Activated CD4-positive, alpha-beta memory T cell treated with anti-CD3 and anti-CD28 coated beads for 36 hours (primary cell): Measurements from ENCODE around the gene LIMS2. TPM values are rescaled to one million over a fixed set of nuclear protein-coding genes. Genes with fewer than 3 reads are reported as not detected.

Source experiments
- CTCF ChIA-PET: fragments of 350-600 bp; sonication (Branson Sonifier 250); formaldehyde crosslinking; loops from one replicate; lab custom pipeline; 2021; ENCODE audit warnings: antibody characterized with exemption, inconsistent platforms; lab: Charles Lee
- POLR2A ChIA-PET: fragments of 350-600 bp; sonication (Branson Sonifier 250); formaldehyde crosslinking; loops from one replicate; lab custom pipeline; 2021; ENCODE audit warnings: antibody characterized with exemption; lab: Charles Lee
- DNase-seq: peaks from one replicate; pipeline ENCODE4 v3.0.0-alpha.2; 2020
- H3K27ac Mint-ChIP-seq: one replicate; pipeline ENCODE4 v1.8.0; 2021; ENCODE audit warnings: mixed read lengths
- H3K27me3 Mint-ChIP-seq: one replicate; pipeline ENCODE4 v1.8.0; 2021; ENCODE audit warnings: mixed read lengths
- H3K36me3 Mint-ChIP-seq: one replicate; pipeline ENCODE4 v1.8.0; 2021; ENCODE audit warnings: mixed read lengths
- H3K4me1 Mint-ChIP-seq: one replicate; pipeline ENCODE4 v1.8.0; 2021; ENCODE audit warnings: low read depth, mixed read lengths
- H3K4me3 Mint-ChIP-seq: one replicate; pipeline ENCODE4 v1.8.0; 2021; ENCODE audit warnings: mild to moderate bottlenecking, mixed read lengths
- H3K9me3 Mint-ChIP-seq: one replicate; pipeline ENCODE4 v1.8.0; 2021; ENCODE audit warnings: mixed read lengths
- intact Hi-C: fragments of 100-400 bp; cut with micrococcal nuclease; formaldehyde crosslinking; loops from one replicate; pipeline ENCODE4 v1.15.1; 2023
- total RNA-seq, 2 experiments: library from RNA; stranded (reverse); gene quantifications; one replicate each; pipeline ENCODE4 v1.2.3, GENCODE V29; 2021

Gene LIMS2
- total RNA-seq, 2 experiments from 2014 or later = 12.3 to 13.1 TPM

DNA sequence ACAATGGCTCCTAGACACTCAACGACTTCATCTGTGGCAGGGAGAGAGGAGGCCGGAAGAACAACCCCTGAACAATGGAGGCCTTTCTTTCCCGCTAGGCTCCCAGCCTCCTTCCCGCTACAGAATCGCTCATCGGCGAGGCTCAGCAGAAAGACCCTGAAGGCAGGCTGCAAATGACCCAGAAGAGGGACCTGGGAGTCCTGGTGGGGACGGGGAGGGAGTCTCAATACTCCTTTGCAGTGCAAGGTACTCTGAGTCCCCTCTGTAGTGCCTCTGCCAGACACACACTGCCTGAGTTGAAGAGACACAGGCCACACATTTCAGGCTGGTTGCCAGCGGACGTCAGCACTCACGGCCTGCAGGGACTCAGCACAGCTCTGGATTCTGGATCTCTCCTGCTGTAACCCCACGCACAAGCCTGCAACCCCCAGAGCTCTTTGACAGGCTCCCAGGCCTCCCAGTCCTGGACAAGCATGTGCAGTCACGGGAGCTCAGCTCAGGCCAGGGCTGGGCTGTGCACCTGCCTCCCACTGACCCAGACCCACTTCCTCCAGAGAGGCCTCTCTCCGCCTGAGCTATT is 23.3 kb downstream of the LIMS2 start:
- POLR2A ChIA-PET = interaction anchor here (0.6 kb wide), 1 partner anchor 385 kb away, joined by 3 read pairs; no protein-coding TSS in a partner anchor
- intact Hi-C loops = no loop called here
- no peaks in the 10 kb centered on the region for H3K27me3 Mint-ChIP-seq

DNA sequence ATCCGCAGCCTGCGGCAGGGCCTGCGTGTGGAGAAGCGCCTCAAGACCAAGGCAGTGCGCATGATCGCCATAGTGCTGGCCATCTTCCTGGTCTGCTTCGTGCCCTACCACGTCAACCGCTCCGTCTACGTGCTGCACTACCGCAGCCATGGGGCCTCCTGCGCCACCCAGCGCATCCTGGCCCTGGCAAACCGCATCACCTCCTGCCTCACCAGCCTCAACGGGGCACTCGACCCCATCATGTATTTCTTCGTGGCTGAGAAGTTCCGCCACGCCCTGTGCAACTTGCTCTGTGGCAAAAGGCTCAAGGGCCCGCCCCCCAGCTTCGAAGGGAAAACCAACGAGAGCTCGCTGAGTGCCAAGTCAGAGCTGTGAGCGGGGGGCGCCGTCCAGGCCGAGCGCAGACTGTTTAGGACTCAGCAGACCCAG is 23.9 kb downstream of the LIMS2 start:
- ChIA-PET CTCF (interaction anchor here (1.6 to 3.6 kb wide), 3 partner anchors 23 to 60 kb away, joined by 4 to 99 read pairs (median 33); no protein-coding TSS in a partner anchor), POLR2A (no interaction called here)
- Mint-ChIP-seq H3K4me3 (no peak overlapping the region), H3K27me3 (no peaks in the 10 kb centered on the region), H3K36me3 (no peaks in the 10 kb centered on the region), H3K4me1 (peaks cover 7% of the 10 kb centered on the region), H3K27ac (no peak overlapping the region), H3K9me3 (no peaks in the 10 kb centered on the region)
- DNase-seq = no peak
- intact Hi-C loops = no loop called here

More for the DNA sequence above, 23.3 kb downstream of the LIMS2 start:
- CTCF ChIA-PET = interaction anchor here (1.1 to 3.1 kb wide), 4 partner anchors 10 to 69 kb away, joined by 4 to 33 read pairs (median 4); no protein-coding TSS in a partner anchor
- peaks cover 7% of the 10 kb centered on the region for H3K4me1 Mint-ChIP-seq
- no peaks in the 10 kb centered on the region for H3K36me3 Mint-ChIP-seq
- no peak overlapping the region for H3K27ac Mint-ChIP-seq
- DNase-seq = no peak
- no peaks in the 10 kb centered on the region for H3K9me3 Mint-ChIP-seq
- H3K4me3 Mint-ChIP-seq = no peak overlapping the region

DNA sequence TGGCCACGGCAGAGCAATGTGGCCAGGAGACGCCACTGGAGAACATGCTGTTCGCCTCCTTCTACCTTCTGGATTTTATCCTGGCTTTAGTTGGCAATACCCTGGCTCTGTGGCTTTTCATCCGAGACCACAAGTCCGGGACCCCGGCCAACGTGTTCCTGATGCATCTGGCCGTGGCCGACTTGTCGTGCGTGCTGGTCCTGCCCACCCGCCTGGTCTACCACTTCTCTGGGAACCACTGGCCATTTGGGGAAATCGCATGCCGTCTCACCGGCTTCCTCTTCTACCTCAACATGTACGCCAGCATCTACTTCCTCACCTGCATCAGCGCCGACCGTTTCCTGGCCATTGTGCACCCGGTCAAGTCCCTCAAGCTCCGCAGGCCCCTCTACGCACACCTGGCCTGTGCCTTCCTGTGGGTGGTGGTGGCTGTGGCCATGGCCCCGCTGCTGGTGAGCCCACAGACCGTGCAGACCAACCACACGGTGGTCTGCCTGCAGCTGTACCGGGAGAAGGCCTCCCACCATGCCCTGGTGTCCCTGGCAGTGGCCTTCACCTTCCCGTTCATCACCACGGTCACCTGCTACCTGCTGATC is 24.4 kb downstream of the LIMS2 start:
- H3K36me3 Mint-ChIP-seq = no peaks in the 10 kb centered on the region
- CTCF ChIA-PET = interaction anchor here (0.6 to 3.6 kb wide), 11 partner anchors 12 to 583 kb away, joined by 3 to 99 read pairs (median 5); partner anchors contain the start of gene LIMS2
- H3K4me3 Mint-ChIP-seq = no peak overlapping the region
- no peak overlapping the region for H3K27ac Mint-ChIP-seq
- intact Hi-C loops = no loop called here
- DNase-seq = no peak
- H3K9me3 Mint-ChIP-seq = no peaks in the 10 kb centered on the region
- POLR2A ChIA-PET = no interaction called here
- H3K4me1 Mint-ChIP-seq = peaks cover 7% of the 10 kb centered on the region
- H3K27me3 Mint-ChIP-seq = no peaks in the 10 kb centered on the region

DNA sequence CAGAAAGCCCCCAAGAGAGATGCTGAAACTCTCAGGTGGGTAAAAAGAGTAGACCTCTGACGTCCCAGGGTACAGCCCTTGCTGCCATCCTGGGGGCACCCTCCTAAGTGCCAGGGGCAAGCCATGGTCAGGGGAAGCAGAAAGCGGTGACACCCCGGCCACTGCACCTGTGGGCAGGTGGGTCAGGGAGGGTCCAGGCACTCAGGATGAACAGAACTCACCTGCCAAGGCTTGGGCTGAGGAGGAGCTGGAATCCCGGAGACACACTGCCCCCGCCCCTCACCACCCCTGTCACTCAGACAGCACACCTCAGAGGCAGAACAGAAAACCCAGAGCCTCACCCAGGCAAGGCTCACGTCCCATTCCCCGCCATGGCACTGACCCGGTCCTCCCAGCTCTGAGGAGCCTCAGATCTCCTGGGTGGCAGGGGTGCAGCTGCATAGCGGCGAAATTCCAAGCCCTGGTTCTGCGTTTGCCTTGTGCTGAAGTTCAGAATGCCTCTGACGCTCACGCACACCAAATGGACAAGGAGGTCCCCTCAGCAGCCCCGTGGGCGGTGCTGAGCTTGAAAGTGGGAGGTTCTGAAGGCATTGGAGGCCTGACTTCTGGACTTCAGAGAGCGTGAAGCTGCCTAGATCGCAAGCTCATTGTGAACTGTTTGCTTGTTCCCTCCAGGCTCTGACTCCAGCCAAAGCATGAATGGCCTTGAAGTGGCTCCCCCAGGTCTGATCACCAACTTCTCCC is 25.1 kb downstream of the LIMS2 start:
- intact Hi-C loops = no loop called here
- Mint-ChIP-seq H3K27ac (no peak overlapping the region), H3K4me1 (peaks cover 7% of the 10 kb centered on the region), H3K9me3 (no peaks in the 10 kb centered on the region), H3K36me3 (no peaks in the 10 kb centered on the region), H3K27me3 (no peaks in the 10 kb centered on the region), H3K4me3 (no peak overlapping the region)
- ChIA-PET POLR2A (no interaction called here), CTCF (interaction anchor here (0.5 to 3.6 kb wide), 19 partner anchors 10 to 582 kb away, joined by 3 to 99 read pairs (median 4); partner anchors contain the start of gene LIMS2)
- no peak for DNase-seq

DNA sequence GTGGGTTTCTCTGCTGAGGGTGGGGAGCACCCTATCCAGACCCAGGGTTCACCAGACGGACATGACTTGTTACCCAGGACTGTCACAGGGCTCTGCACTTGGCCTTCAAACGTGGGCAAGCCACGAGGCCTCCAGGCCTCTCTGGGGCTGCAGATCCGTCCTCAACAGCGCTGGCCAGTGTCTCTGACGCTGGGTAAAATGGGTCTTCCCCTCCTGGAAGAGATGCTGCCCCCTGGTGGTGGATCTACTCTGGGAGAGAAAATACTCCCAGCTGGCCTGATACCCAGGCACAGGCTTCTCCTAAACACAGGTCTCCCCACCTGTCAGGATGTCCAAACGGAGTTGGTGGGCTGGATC is 25.7 kb downstream of the LIMS2 start:
- DNase-seq = peak; percentile 83
- Mint-ChIP-seq H3K9me3 (no peaks in the 10 kb centered on the region), H3K36me3 (no peaks in the 10 kb centered on the region), H3K27ac (no peak overlapping the region), H3K4me3 (no peak overlapping the region), H3K4me1 (peaks cover 7% of the 10 kb centered on the region), H3K27me3 (no peaks in the 10 kb centered on the region)
- ChIA-PET CTCF (interaction anchor here (0.5 to 3.6 kb wide), 19 partner anchors 10 to 582 kb away, joined by 3 to 99 read pairs (median 4); partner anchors contain the start of gene LIMS2), POLR2A (no interaction called here)
- intact Hi-C loops = loop anchor here (1.0 to 10.0 kb wide), 4 partner anchors 58 to 452 kb away; partner anchors contain the start of gene IWS1

DNA sequence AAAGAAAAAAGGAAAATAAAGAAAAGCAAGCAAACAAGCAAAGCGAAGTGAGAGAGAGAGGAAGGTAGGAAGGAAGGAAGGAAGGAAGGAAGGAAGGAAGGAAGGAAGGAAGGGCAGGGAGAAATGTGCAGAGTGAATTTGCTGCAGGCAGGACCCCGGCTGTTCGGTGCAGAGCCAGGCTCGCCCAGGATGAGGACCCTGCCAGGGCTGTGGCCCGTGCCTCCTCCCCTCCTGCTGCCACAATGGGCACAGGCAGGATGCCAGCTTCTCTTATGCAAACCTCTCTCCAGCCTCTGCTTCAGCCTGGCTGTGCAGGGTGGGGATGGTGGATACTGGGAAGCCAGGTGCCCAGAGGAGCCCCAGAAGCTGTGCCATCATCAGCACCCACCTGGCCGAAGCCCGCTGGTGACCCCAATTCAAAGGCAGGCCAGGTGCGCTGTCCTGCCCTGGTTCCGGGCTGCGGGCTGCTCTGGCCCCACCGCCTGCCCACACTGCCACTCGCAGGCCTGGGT is 26.2 kb downstream of the LIMS2 start:
- no peaks in the 10 kb centered on the region for H3K36me3 Mint-ChIP-seq
- H3K27ac Mint-ChIP-seq = no peak overlapping the region
- no peaks in the 10 kb centered on the region for H3K9me3 Mint-ChIP-seq
- peaks cover 7% of the 10 kb centered on the region for H3K4me1 Mint-ChIP-seq
- DNase-seq = no peak
- intact Hi-C loops = loop anchor here (1.0 to 10.0 kb wide), 4 partner anchors 58 to 452 kb away; partner anchors contain the start of gene IWS1
- ChIA-PET CTCF (interaction anchor here (0.5 to 3.6 kb wide), 11 partner anchors 10 to 452 kb away, joined by 3 to 99 read pairs (median 4); no protein-coding TSS in a partner anchor), POLR2A (no interaction called here)
- no peaks in the 10 kb centered on the region for H3K27me3 Mint-ChIP-seq
- no peak overlapping the region for H3K4me3 Mint-ChIP-seq

DNA sequence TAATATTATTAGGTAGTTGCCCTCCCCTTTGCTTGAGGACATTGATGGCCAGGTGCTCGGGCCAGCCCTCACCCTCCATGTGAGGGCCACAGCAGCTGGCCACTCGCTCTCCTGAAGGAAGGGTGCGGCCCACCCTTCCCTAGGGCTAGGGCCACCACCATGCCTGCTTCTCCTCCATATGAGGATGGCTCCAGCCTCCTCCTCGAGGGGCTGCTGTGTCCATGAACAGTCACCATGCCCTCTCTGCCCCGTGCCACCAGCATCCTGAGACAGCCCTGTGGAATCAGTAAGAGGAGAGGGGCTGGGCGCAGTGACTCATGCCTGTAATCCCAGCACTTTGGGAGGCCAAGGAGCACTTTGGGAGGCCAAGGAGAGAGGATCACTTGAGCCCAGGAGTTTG is 27.0 kb downstream of the LIMS2 start:
- Mint-ChIP-seq H3K27ac (no peak overlapping the region), H3K4me3 (no peak overlapping the region), H3K4me1 (peaks cover 7% of the 10 kb centered on the region), H3K36me3 (no peaks in the 10 kb centered on the region), H3K9me3 (no peaks in the 10 kb centered on the region), H3K27me3 (no peaks in the 10 kb centered on the region)
- CTCF ChIA-PET = interaction anchor here (2.9 to 3.6 kb wide), 2 partner anchors 9 to 56 kb away, joined by 25 to 99 read pairs; no protein-coding TSS in a partner anchor
- POLR2A ChIA-PET = no interaction called here
- intact Hi-C loops = loop anchor here (2.0 to 10.0 kb wide), 2 partner anchors 122 to 324 kb away; partner anchors contain the start of gene IWS1
- no peak for DNase-seq

DNA sequence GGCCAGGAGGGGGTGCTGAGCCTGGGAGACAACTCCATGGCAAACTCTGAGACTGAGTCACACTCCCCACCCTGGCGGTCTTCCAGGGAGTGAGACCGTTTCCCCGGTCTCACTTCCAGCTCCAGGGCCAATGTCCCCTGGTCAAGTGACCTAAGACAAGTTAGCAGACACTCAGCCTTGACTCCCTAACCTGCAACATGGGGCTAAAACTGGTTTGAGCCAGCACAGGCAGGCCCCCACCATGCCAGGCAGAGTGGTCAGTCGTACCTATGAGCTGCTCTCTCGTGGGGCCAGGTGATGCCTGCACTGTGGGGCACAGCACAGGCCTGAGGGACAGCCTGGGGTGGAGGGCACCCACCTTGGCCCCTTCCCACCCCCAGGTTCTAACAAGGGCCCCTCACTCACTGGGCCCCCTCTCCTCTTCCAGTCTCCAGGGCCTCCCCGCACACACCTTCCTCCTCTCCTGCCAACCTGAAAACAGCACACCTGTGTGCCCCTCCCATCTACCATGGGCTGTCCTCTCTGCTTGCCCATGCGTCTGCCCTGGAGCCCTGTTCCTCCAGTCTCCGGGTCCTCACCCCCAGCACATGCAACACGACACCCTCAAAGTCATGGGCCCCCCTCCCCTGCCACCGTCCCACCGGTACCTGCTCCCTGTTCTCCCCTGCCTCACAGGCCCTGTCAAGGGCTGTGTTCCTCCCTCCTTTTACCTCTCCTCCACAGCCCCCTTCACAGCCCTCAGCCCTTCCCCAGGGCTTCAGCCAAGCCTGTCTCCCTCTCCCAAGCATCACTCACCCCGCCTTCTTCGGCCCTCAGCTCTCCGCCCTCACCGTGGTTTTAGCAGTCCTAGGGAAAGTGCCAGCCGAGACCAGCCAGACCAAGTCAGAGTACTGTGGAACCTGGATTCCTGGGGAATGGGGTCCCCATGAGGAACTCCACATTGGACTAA is 27.8 kb downstream of the LIMS2 start:
- H3K4me3 Mint-ChIP-seq = no peak overlapping the region
- intact Hi-C loops = loop anchor here (2.0 to 10.0 kb wide), 2 partner anchors 121 to 323 kb away; partner anchors contain the start of gene IWS1
- DNase-seq = no peak
- H3K27me3 Mint-ChIP-seq = no peaks in the 10 kb centered on the region
- H3K36me3 Mint-ChIP-seq = no peaks in the 10 kb centered on the region
- no peak overlapping the region for H3K27ac Mint-ChIP-seq
- POLR2A ChIA-PET = no interaction called here
- peaks cover 7% of the 10 kb centered on the region for H3K4me1 Mint-ChIP-seq
- no peaks in the 10 kb centered on the region for H3K9me3 Mint-ChIP-seq
- CTCF ChIA-PET = interaction anchor here (1.0 to 3.6 kb wide), 3 partner anchors 29 to 57 kb away, joined by 3 to 99 read pairs (median 7); no protein-coding TSS in a partner anchor

DNA sequence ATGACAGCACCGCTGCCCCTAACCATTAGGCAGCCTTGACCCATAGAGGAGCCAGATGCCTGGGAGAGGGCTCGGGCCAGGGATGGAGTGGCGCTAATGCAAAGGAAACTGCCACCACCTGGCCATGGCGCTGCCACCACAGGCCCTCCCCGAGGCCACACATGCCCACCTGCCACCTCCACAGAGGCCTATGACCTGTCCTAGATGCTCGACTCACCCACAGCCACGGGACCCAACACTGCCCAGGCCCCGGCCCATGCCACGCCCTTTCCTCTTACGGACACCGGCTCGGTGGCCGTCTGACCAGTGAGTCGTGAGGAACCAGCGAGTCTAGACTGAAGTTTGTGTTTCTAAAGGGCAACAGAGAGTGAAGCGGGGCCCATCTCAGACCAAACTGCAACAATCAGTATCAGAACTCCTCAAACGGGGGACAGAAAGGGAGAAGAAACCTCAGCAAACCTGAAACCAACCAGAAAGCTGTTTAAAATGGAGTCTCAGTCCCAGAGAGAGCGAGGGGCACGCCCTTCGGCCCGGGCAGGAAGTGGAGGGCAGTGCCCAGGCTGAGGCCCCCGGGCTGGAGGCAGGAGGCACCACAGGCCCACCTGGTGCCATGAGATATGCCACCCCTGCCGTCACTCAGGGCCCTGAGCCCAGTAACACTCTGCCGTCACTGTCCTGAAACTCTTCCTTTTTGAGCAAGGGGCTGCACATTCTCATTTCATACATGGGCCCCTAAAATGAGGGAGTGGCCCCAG is 28.7 kb downstream of the LIMS2 start:
- no peak for DNase-seq
- H3K9me3 Mint-ChIP-seq = no peaks in the 10 kb centered on the region
- ChIA-PET CTCF (interaction anchor here (1.0 to 1.4 kb wide), 2 partner anchors 30 to 56 kb away, joined by 3 to 7 read pairs; no protein-coding TSS in a partner anchor), POLR2A (no interaction called here)
- no peak overlapping the region for H3K27ac Mint-ChIP-seq
- H3K36me3 Mint-ChIP-seq = no peaks in the 10 kb centered on the region
- intact Hi-C loops = loop anchor here (10.0 kb wide), 1 partner anchor 322 kb away; no protein-coding TSS in a partner anchor
- no peak overlapping the region for H3K4me3 Mint-ChIP-seq
- H3K4me1 Mint-ChIP-seq = peaks cover 7% of the 10 kb centered on the region
- no peaks in the 10 kb centered on the region for H3K27me3 Mint-ChIP-seq
